NAMALWA (cell line): Measurements from ENCODE around the gene OR1J2.

Experiments used
- DNase-seq: peaks from one replicate; pipeline ENCODE4 v3.0.0-alpha.2; 2015; ENCODE audit warnings: low spot score

OR1J2 gene

DNA sequence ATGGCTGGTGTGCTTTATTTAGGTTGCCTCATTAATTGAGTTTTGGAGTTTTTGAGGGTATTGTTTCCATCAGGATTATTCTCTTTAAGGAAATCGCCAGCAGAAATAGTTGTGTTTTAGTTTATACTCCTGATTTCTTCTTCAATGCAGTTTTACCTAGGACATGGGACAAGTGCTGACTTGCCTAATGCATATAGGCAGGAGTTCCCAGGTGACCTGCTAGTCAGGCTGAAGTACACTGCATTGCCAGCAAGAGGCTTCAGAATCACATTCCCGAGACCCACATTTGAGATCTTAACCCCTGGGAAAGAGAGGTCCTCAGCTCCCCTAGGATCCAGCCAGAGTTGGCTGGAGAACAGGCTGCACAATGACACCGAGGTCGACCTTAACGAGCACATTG, 40.8 kb downstream of the OR1J2 start:
- no peak for DNase-seq

DNA sequence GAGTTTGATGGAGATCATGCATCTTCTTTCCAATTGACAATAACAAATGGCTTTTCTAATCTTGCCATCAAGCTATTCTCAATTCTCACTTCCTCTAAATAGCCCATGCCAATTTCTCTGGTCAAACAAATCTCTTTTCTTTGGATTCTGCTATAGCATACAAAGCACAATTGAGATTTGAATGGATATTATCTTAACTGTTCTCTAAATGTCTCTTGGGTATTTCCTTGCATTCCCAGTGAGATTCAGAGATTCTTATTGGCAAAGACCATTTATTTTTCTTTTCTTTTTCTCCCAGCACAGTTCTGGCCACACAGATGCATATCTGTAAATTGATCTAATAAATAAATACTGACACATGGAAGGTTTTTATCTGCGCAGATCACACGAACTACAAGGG, 42.2 kb downstream of the OR1J2 start, which contains the start of gene OR1N2:
TSS of gene OR1N2 (plus strand) at position 301 of the 400 bp plus-strand sequence. CDS start 100 bp downstream, outside the sequence.
- DNase-seq: no peak
